Testis (tissue), 3 donors: ENCODE measurements around the gene DYTN. TPM values are rescaled to one million over a fixed set of nuclear protein-coding genes. Genes with fewer than 3 reads are reported as not detected.

Experiments used
- DNase-seq: peaks from one replicate; pipeline ENCODE4 v3.0.0-alpha.2; 2019
- H3K27ac ChIP-seq, 2 donors: fragments of 200-600 bp; sonication (generic); one replicate each; pipeline ENCODE4 v1.5.1; 2019
- H3K27me3 ChIP-seq: fragments of 200-600 bp; sonication (generic); one replicate; pipeline ENCODE4 v1.5.1; 2019
- H3K36me3 ChIP-seq: fragments of 200-600 bp; sonication (generic); one replicate; pipeline ENCODE4 v1.5.1; 2017; ENCODE audit warnings: low read depth; ENCODE audit errors: missing control alignments
- H3K4me1 ChIP-seq: fragments of 200-600 bp; sonication (generic); one replicate; pipeline ENCODE4 v1.5.1; 2019
- H3K4me3 ChIP-seq, 2 donors: fragments of 200-600 bp; sonication (generic); one replicate each; pipeline ENCODE4 v1.5.1; 2017 to 2019
- H3K9me3 ChIP-seq: fragments of 200-600 bp; sonication (generic); one replicate; pipeline ENCODE4 v1.5.1; 2017
- CTCF ChIP-seq, 3 experiments: fragments of 450-650 bp in 2 of 3; fragments of 200-600 bp in 1 of 3; sonication (generic) in 1 of 3; IDR thresholded peaks; one replicate each; pipeline ENCODE4 v1.5.1; 2016 to 2019; ENCODE audit warnings: antibody characterized with exemption in 3 of 3, mild to moderate bottlenecking in 2 of 3, moderate library complexity in 1 of 3
- POLR2A ChIP-seq: fragments of 450-650 bp; IDR thresholded peaks from one replicate; pipeline ENCODE4 v1.6.1; 2017; ENCODE audit warnings: antibody characterized with exemption, mild to moderate bottlenecking, moderate library complexity
- WGBS, 2 donors: methylation state at CpG; one replicate each; pipeline ENCODE4 v1.1.5; 2018; 5-methylcytosine and 5-hydroxymethylcytosine counted together
- intact Hi-C: fragments of 100-400 bp; cut with DNase I; formaldehyde crosslinking; loops from one replicate; pipeline ENCODE4 v1.15.1; 2023; ENCODE audit warnings: low total_unique reads
- polyA plus RNA-seq: library from polyadenylated mRNA; stranded (reverse); fragments of 350-450 nt; fragmentation: Illumina TruSeq; extraction: RNeasy Lipid Tissue Mini Kit (QIAGEN cat#74804); gene quantifications from one replicate; pipeline ENCODE4 v1.2.3, GENCODE V29; 2014; ENCODE audit warnings: low read depth, low replicate concordance; ENCODE audit not compliant: insufficient read depth
- total RNA-seq, 2 donors: library from RNA; depleted of rRNA; stranded (reverse); fragments of >200 nt; gene quantifications; one replicate each; pipeline ENCODE4 v1.2.3, GENCODE V29; 2016

DYTN gene
- total and polyA plus RNA-seq, 3 donors from 2014 or later, result 0.19 to 3.1 TPM; not detected in 1

DNA sequence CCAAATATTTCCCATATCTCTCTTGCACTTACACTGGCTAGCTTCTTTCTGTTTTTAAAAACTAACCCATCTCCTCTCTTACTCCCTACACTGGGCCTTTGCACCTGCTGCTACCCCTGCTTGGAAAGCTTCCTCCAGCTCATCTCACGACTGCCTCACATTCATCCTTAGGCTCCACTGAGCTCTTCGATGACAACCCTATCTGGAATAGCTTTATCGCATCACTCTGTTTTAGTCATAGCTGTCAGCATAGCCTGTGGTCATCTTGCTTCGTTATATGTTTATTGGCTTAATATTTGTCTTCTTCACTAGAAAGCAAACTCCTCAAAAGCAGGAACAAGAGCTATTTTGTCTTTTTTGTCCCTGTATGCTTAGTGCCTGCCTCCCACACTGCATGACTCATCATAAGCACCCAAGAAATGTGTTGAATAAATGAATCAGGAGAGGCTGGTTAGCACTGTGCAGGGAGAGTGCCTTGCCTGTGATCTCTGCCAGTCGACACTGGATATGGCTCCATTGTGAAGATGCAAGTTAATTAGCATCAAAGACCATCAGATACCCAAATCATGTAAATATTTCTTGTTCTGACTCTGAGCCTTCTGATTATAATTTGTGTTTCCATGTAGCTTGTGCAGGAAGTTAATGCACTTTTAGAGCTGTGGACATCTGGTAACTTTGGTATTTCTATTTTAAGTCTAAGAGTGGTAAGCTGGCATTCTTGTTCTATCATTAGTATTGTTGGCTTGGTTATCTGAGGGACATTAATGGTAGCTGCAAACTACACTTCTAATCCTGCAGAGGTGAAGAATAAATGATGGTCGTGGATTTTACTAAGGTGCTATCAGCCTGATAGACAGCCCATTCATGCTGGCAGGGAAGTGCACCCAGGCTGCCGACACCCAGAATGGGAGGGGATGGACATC, 10.3 kb upstream of the DYTN start:
- H3K27ac ChIP-seq, result no peak overlapping the region
- no peaks in the 10 kb centered on the region for H3K27me3 ChIP-seq
- intact Hi-C loops, result no loop called here
- no peak for DNase-seq
- H3K9me3 ChIP-seq, result no peaks in the 10 kb centered on the region
- WGBS, 2 donors, result 86% methylated on average over 7 of the region's 7 CpGs
- H3K4me3 ChIP-seq, result no peak overlapping the region
- no peaks in the 10 kb centered on the region for H3K4me1 ChIP-seq
- TF ChIP-seq POLR2A (no peak), CTCF (IDR thresholded peaks at IDR 0.05) (no peak)
- H3K36me3 ChIP-seq, result no peaks in the 10 kb centered on the region

- Histone ChIP-seq H3K9me3 (no peaks in the 10 kb centered on the region), H3K27ac (no peak overlapping the region), H3K4me3 (no peak overlapping the region), H3K4me1 (no peaks in the 10 kb centered on the region), H3K27me3 (no peaks in the 10 kb centered on the region), H3K36me3 (no peaks in the 10 kb centered on the region)
- intact Hi-C loops, result no loop called here
- 93 to 98% methylated on average over 2 of the region's 2 CpGs for WGBS, 2 donors
- TF ChIP-seq POLR2A, result no peak
- TF ChIP-seq CTCF (IDR thresholded peaks at IDR 0.05), result no peak
- no peak for DNase-seq
Measured at GRCh38 chr2:206727287-206727686, 9.1 kb upstream of the DYTN start.

GRCh38 chr2:206723288-206723687, 5.1 kb upstream of the DYTN start:
- TF ChIP-seq CTCF (IDR thresholded peaks at IDR 0.05), result no peak
- no peak for TF ChIP-seq POLR2A
- Histone ChIP-seq H3K4me3 (no peak overlapping the region), H3K36me3 (no peaks in the 10 kb centered on the region), H3K4me1 (no peaks in the 10 kb centered on the region), H3K27me3 (no peaks in the 10 kb centered on the region), H3K27ac (no peak overlapping the region), H3K9me3 (no peaks in the 10 kb centered on the region)
- intact Hi-C loops, result no loop called here
- 88 to 94% methylated on average over 1 of the region's 1 CpG for WGBS, 2 donors
- no peak for DNase-seq

DNA sequence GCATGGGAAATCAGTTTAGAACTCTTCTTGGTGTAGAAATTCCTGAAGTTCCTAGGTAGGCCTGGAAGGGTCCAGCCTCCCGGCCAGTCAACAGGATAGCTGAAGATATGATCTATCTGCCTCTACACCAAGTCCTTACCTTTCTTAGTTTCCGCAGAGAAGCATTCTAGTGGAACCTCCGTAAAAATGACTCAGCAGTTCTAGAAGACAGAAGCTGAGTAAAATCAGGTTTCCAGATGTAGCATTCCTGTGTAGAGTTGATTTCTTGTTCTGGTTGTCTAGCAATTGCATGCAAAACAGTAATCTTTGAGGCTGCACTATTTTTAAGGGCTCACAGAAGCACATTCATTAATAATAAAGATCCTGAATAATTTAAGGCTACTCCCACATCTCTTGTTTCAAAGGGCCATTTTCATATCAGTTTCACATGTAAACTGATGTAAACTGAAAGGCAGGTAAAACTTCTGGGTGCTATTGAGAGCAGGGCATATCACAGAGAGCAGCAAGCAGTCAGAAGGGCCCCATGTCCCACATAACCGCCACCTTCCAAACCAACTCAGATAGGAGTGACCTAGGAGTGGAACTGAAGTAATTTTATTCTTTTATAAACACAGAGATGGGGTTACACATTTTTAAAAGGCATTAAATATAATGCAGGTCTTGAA, 3.2 kb upstream of the DYTN start:
- Histone ChIP-seq H3K27me3 (no peaks in the 10 kb centered on the region), H3K9me3 (no peaks in the 10 kb centered on the region), H3K27ac (no peak overlapping the region), H3K4me1 (no peaks in the 10 kb centered on the region), H3K36me3 (no peaks in the 10 kb centered on the region), H3K4me3 (no peak overlapping the region)
- no peak for TF ChIP-seq CTCF (IDR thresholded peaks at IDR 0.05)
- TF ChIP-seq POLR2A, result no peak
- WGBS, 2 donors, result 77 to 86% methylated on average over 4 of the region's 4 CpGs
- intact Hi-C loops, result no loop called here
- no peak for DNase-seq
